Ureter (tissue), 1 donor: Measurements from ENCODE around the gene GRM6. TPM values are rescaled to one million over a fixed set of nuclear protein-coding genes. Genes with fewer than 3 reads are reported as not detected.
A peak's percentile ranks its signal among the peaks of the same experiment; 100 is the strongest.

Source experiments
- DNase-seq: peaks from one replicate; pipeline ENCODE4 v3.0.0-alpha.2; 2020; ENCODE audit warnings: low spot score
- total RNA-seq: library from RNA; stranded (reverse); gene quantifications from one replicate; pipeline ENCODE4 v1.2.4, GENCODE V29; 2023
- donor health status: DM: yes; HTN: yes; CAD: no.

Gene GRM6
- not detected for total RNA-seq

DNA sequence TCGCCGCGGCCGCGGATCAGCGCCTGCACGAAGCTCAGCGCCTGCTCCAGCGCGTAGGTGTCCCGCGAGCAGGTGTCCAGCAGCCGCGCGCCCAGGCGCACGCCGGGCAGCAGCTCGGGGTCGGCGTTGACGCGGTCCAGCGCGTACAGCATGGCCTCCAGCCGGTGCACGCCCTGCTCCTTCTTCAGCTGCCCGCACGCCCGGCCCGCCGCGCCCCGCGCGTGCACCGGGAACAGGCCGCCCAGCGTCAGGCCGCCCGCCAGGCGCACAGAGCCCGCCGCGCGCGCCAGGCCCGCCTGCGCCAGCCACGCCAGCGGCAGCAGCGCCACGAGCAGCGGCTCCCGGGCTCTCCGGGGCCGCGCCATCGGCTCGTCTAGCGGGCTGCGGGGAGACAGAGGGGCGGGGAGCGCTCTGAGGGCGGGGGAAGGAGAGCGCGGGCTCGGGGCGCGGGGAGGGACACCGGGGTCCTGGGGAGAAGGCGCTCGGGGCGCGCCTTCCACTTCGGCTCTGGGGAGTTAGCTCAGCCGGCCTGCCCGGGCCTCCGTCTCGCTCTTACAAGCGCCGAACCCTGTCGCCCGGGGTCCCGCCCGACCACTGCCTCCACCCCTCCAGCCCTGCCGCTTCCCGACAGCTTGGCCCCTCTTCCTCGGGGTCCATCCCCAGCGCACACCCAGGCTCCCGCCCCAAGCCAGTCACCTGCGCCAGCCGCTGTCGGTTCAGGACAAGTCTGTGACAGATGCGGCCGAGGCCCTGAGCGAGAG, at the start of gene GRM6:
Gene GRM6, minus strand, starts transcription at position 741 of the 761 bp plus-strand sequence. Its CDS starts 376 bp downstream, at position 365.
- no peak for DNase-seq

DNA sequence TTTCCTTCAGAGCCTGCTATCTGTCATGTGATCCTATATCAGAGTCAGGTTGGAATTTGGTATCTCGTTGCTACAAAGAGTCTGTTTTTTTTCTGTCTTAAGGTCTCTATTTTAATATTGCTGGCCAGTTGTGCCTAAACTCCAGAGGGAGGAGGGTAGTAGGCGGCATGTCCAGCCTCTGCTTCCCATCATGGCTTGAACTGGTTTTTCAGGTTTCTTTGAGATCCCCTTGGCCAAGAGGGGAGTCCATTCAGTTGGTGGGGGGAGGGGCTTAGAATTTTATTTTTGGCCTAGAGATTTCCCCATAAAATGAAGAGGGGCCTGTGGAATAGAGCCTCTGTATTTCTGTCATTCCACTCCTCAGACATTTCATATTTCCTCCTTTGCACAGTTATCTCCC, 49.6 kb upstream of the GRM6 start:
- no peak for DNase-seq

DNA sequence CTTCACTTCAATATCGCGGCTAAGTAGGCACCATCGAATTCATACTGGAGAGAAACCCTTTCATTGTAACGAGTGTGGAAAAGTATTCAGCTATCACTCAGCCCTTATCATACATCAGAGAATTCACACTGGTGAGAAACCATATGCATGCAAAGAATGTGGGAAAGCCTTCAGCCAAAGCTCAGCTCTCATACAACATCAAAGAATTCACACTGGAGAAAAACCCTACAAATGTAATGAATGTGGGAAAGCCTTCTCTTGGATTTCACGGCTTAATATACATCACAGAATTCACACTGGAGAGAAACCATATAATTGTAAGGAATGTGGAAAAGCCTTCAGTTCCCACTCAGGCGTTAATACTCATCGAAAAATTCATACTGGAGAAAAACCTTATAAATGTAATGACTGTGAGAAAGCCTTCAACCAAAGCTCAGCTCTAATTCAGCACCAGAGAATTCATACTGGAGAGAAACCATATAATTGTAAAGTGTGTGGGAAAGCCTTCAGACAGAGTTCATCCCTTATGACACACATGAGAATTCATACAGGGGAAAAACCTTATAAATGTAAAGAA, 38.0 kb upstream of the GRM6 start:
- DNase-seq = no peak

DNA sequence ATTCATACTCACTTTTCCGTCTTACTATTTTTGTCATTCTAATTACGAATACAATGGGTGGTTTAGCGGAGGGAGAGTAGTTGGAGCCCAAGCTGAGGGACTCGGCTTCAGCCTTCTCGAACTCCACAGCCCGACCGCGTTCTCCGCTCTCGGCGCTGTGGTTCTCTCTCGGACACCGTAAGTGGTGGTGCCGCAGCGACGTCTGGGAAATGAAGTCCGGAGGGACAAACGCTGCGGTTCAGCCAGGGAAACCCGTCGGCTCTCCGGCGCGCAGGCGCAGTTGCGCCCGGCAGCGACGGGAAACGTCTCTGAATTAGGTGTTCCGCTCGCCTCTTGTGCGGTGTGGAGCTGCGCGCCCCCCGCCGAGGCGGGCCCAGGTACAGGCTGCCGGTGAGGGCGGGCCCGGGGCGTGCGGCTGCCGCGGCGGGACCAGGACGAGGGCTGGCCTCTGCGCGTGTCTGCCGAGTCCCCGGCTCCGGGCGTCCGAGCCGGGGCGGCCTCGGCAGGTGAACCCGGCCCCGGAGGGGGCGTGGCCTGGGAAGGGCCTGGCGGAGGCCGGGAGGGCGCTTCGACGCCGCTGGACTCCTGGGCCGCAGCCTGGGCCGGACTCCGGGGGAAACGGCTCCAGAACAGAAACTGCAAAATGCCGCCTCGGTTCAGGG, 28.5 kb upstream of the GRM6 start, which contains the start of gene ZNF879:
Gene ZNF879, plus strand, starts transcription at position 277 of the 662 bp plus-strand sequence. CDS start 1,201 bp downstream, outside the sequence.
- DNase-seq = peak; percentile 94

DNA sequence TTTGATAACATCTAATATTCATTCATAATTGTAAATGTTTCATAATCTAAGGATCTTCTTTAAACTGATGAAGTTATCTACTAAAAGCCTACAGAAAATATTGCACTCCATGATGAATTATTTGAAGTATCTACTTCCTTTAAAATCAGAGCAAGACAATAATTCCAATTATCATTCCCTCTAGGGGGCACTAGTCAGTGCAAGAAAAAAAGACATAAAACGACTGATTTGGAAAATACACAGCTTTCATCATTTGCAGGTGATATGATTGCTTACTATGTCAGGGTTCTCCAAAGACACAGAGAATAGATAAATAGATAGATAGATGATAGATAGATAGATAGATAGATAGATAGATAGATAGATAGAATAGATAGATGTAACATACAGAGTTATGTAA, 13.5 kb upstream of the GRM6 start:
- DNase-seq = no peak

DNA sequence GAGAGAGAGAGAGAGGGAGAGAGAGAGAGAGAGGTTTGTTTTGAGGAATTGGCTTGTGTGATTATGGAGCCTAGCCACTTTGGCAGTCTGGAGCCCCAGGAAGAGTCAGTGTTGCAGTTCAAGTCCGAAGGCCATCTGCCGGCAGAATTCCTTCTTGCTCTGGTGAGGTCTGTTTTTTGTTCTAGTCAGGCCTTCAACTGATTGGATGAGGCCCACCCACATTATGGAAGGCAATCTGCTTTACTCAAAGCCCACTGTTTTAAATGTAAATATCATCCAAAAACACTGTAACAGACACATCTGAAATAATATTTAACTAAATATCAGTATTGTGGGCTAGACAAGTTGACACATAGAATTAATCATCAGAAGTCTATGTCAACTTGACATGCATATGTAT, 11.4 kb upstream of the GRM6 start:
- no peak for DNase-seq

DNA sequence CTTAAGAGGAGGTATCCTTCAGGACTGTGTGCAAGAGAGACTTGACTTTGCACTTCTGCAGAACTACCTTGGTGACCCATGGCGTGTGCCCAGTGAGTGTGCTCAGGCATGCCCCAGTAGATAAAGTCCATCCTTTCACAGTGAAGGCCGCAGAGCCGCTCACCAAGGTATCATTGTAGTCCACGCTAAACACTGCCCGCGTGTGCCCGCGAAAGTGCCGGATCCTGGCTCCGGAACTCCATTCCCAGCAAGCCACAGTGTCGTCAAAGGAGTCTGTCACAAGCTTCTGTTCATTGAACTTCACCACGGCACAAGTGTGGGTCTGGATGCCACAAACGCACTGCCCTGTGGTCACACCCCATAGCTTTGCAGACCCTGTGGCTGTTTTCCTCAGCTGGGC, 3.3 kb upstream of the GRM6 start:
- no peak for DNase-seq

DNA sequence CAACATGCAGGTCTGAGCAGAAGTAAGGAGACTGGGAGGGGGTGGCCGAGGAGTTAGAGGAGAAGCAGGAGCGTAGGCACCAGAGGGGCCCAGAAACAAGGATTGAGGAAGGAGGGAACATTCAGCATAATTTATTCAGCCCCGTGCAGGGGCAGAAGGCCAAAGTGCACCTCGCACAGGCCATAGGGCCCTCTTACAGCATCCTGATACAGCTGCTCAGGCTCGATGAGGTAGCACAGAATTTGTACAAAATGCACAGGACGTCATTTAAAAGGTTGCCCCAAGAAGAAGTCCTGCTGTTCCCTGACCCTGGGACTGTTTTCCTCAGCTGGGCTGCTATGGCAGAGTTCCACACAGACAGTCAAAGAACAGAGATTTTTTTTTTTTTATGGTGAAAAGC, 2.1 kb upstream of the GRM6 start:
- no peak for DNase-seq

DNA sequence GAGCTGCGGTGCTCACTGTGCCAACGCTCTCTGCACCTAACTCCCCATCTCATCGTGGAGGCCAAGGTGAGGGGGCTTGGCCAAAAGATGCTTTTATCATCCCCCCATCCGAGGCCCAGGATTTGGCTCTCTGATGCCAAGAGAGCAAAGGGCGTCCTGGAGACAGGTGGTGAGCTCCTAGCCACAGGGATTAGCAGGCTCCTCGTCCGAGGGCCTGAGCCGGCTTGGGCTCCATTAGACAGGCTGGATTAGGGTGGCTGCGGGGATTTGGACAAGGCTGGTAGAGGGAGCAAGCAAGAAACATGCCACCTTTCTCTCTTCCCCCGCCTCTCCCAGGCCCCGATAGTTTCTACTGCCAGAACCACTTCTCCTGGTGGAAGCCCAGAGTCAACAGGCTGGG, 1.0 kb upstream of the GRM6 start:
- no peak for DNase-seq

DNA sequence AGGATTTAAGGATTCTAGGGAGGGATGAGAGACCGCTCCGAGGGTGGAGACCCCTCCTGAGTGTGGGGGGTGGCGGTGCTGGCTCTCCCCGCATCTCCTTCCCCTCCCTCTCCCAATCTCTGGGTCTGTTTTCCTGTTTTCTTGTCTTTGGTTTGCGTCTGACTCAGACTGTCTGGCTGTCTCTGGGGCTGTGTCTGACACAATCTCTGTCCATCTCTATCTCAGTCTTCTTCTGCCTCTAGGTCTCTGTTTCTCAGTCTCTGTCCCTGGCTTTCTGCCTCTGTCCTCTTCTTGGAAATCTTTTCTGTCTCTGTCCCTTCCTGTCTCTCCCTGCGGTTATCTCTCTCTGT, 196 bp upstream of the GRM6 start:
- no peak for DNase-seq

DNA sequence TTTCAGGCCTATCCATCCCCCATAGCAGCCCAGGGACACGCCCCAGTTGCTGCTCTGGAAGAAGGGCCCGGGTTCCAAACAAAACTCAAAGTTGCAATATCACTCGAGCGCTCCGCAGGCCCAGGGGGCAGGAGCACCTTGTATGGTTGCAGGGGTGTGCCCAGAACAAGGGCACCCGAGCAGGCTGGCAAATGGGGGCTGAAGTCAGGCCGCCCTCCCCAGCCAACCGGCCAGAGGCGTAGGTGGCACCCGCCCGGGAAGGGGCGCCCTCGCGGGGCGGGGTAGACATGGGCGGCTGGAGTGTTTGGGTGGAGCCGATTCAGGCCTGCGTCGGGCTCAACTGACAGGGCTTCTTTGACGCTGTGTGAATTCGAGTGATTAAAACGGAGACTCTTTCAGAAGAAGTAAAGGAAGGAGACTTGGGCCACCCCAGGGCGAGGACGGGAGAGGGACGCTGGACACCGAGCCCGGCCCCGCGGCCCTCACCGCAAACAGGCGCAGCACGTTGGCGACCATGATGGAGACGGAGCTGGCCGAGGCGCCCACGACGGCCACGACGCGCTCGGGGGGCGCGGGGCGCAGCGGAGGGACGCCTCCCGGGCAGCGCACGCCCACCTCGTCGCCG, 1.1 kb downstream of the GRM6 start:
- DNase-seq = no peak

DNA sequence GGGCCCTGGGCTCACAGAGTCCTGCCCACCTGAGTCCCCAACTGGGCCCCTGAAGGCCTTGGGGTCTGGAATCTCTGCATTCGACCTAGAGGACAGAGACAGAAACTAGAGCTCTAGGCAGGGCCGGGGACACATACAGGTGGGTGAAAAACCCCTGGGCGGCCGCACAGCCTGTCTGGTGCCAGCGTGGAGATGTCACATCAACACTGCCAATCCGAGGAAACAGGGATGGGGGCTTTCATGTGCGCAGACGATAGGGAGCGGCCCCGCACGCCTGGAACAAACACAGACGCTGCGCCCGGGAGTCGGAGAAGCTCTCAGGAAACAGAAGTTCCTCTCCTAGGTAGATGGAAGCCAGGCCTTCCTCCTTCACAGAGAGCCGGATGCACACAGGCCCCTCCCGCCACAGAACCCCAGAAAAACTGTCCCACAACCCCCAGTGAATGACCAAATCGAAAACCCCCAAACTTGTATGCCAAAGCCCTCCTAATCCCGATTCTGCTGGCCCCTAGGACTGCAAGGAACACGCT, 1.8 kb downstream of the GRM6 start:
- no peak for DNase-seq

DNA sequence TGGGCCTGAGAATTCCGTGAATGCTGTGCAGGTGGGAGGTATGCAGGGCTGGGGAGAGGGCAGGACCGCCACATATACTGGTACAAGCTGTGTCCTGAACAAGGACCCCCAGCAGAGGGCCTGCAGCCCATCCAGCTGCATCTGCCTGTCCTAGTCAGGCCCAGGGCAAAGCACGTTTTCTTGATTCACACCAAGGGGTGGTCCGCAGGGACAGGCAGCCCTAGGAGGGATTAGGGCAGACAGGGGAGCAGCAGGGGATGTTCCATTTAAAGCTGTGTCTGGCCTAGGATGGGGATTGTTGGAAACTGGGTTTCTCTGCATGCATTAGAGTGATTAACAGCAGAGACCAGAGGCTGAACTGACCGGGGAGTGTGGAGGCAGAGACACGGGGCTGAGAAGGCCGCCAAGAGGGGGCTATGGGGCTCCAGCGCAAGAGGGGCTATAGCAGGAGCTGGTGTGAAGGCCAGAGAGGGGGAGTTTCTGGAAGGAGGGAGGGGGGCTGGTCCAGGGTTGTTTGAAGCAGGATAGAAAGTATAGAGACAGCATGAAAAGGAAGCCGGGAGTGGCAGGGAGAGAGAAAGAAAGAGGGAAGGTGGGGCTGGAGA, 2.7 kb downstream of the GRM6 start:
- DNase-seq = no peak

DNA sequence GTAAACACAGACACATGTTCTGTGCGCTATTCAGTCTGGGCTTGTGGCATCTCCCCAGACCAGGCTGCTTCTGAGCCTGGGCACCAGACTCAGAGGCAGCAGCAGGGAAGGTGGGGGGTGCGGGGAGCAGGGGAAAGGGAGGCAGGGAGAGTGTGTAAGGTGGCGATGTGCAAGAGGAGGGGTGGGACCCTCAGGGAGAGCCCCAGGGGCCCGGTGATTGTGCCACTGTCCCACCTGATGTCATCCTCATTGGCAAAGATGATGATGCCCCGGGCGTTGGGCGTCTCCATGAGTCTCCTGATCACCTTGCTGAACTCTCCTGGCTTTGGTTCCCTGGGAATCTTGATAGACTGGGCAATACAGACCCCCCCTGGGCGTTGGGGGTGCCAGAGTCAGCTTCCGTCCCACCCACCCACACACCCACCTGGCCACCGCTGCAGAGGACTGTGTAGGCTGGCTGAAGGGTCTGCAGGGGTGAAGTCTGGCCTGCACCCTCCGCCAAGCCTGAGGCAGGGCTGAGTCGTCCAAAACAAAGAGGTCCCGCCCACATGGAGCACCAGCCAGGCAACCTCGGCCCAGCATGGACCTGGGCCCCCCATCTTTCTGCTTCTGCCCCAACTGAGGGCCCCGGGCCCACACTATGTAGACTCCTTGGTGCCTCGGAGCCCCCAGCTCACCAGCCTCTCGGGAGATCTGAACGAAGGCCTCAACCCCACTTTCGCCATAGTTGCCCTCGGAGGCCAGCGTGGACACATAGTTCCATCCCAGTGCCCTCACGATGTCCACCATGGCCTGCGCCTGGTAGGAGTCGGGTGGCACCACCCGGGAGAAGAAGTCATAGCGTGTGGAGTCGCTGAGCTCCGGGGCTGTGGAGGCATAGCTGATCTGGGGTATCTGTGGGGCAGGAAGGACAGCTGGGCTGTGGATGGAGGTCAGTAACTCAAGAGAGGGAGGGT, 3.7 kb downstream of the GRM6 start:
- DNase-seq = no peak

DNA sequence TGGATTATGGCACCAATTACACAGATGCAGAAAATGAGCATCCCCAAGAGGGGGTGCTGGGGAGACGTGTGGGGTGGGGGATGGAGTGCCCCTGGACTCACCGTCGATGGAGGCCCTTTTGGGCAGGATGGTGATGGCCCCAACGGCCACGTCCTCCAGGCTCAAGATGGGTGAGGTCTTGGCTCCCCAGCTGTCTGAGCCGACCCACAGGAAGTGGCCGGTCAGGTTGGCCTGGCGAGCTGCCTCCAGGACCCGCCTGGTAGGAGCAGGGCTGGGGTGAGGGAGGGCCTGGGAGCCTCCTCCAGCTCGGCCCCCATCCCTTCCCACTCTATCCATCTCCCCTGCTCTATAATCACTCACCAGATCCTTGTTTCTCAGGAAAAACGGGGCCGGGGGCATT, 4.6 kb downstream of the GRM6 start:
- no peak for DNase-seq

DNA sequence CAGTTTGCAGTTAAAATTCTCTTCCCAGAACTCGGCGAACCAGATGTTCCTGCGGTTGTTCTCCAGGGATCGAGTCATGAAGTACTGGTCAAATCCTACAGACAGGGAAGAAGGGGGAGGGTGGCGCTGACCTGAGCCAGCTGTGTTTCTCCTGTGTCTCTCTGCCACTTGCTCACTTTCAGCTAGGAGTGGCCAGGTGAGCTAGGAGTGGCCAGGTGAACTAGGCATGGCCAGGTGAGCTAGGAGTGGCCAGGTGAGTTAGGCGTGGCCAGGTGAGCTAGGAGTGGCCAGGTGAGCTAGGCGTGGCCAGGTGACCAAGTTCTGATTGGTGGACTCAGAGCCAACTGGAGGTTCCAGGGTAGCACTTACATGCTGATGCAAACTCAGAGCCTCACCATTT, 5.8 kb downstream of the GRM6 start:
- no peak for DNase-seq

DNA sequence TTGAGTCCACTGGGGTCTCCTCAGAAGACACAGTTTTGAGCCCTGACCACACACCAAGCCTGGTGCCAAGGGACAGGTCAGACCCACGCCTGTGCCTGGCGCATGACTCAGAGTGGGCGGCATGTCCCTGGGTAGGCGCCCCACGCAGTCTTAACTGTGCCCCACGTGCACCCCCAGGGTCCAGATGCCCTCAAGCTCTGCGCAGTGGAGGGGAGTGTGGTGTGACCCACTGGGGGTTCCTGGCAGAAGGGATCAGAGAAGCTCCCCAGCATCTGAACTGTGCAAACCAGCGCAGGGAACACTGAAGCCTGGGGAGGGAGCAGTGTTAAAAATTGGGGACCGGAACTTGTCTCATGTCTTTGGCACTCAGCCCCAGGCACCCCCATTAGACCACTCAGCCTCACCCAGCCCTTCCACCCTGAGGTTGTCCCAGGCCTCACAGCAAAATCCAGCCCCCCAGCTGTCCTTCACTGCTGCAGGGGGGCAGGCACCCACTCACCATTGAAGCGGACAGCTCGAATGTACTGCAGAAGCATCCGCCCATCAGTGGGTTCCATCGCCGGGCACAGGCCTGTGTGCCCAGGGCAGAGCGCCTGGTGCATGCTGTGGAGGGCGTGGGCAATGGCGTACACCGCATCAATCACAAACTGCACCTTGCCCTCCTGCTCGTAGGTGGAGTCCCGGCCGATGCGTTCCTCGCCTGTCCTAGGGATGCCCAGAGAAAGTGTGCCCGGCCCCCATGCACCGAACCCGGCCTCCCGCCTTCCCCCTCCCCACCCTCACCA, 6.5 kb downstream of the GRM6 start:
- DNase-seq = no peak

DNA sequence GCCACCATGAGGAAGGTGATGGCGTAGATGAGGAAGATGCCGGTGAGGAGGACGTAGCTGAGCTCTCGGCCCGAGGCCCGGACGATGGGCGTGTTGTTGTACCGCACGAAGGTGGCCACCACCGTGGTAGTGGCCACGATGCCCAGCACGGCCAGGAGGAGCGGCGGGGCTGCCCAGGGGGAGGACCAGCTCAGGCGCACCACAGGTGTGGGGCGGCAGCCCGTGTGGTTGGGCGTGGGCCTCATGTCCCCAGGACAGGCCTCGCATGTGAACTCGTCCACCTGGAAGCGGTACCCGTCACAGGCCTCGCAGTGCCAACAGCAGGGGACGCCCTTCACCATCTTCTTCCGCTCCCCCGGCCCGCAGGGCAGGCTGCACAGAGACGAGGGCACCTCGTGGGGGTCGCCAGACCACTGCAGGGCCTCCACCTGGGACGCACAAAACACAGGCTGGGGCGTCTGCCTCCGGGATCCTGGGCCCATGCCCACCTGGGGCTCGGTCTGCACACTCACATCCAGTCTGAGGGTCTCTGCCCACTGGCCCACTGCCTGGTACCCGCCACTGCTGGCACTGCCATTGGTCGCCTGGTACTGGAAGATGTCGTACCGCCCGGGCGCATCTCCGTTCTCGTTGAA, 8.7 kb downstream of the GRM6 start:
- DNase-seq = no peak
